Measurements from ENCODE around the gene MGAT4C. TPM values are rescaled to one million over a fixed set of nuclear protein-coding genes. Genes with fewer than 3 reads are reported as not detected.

MGAT4C gene
- total and polyA plus RNA-seq, 8 donors, result 0.20 to 2.7 (median 0.86) TPM

- Histone ChIP-seq H3K4me1 (no peaks in the 10 kb centered on the region), H3K36me3 (no peaks in the 10 kb centered on the region), H3K9me3 (peaks cover 0 to under 1% of the 10 kb centered on the region in 2 donors), H3K27ac (no peak overlapping the region), H3K4me3 (no peak overlapping the region), H3K27me3 (no peaks in the 10 kb centered on the region)
- no peak for TF ChIP-seq CTCF (IDR thresholded peaks at IDR 0.05)
- ATAC-seq, result no peak
- DNase-seq, result no peak
- intact Hi-C loops (cut with DNase I), result no loop called here
These were observed 241.2 kb downstream of the MGAT4C start for GRCh38 chr12:86015026-86015425.

GRCh38 chr12:86006727-86007126, 249.5 kb downstream of the MGAT4C start:
- DNase-seq (no peak), ATAC-seq (no peak)
- Histone ChIP-seq H3K4me3 (no peak overlapping the region), H3K27me3 (no peaks in the 10 kb centered on the region), H3K36me3 (no peaks in the 10 kb centered on the region), H3K27ac (no peak overlapping the region), H3K9me3 (no peaks in the 10 kb centered on the region), H3K4me1 (no peaks in the 10 kb centered on the region)
- no peak for TF ChIP-seq CTCF (IDR thresholded peaks at IDR 0.05)
- intact Hi-C loops (cut with DNase I), result no loop called here

- Histone ChIP-seq H3K36me3 (no peaks in the 10 kb centered on the region), H3K4me1 (no peaks in the 10 kb centered on the region), H3K27ac (no peak overlapping the region), H3K9me3 (peaks cover 0 to 42% of the 10 kb centered on the region in 2 donors), H3K27me3 (no peaks in the 10 kb centered on the region), H3K4me3 (no peak overlapping the region)
- intact Hi-C loops (cut with DNase I), result no loop called here
- DNase-seq, result no peak
- no peak for ATAC-seq
- TF ChIP-seq CTCF (IDR thresholded peaks at IDR 0.05), result no peak
These were observed 258.1 kb downstream of the MGAT4C start for GRCh38 chr12:85998074-85998473.

- Histone ChIP-seq H3K27me3 (no peaks in the 10 kb centered on the region), H3K9me3 (peaks cover 0 to 60% of the 10 kb centered on the region in 2 donors), H3K4me1 (no peaks in the 10 kb centered on the region), H3K36me3 (no peaks in the 10 kb centered on the region), H3K4me3 (no peak overlapping the region), H3K27ac (no peak overlapping the region)
- no peak for TF ChIP-seq CTCF (IDR thresholded peaks at IDR 0.05)
- ATAC-seq (no peak), DNase-seq (no peak)
- intact Hi-C loops (cut with DNase I), result no loop called here
These were observed 259.9 kb downstream of the MGAT4C start for GRCh38 chr12:85996280-85996679.

- Histone ChIP-seq H3K4me1 (no peaks in the 10 kb centered on the region), H3K27ac (no peak overlapping the region), H3K9me3 (peaks cover 0 to 65% of the 10 kb centered on the region in 2 donors), H3K27me3 (no peaks in the 10 kb centered on the region), H3K4me3 (no peak overlapping the region), H3K36me3 (no peaks in the 10 kb centered on the region)
- no peak for ATAC-seq
- no peak for TF ChIP-seq CTCF (IDR thresholded peaks at IDR 0.05)
- intact Hi-C loops (cut with DNase I), result no loop called here
- DNase-seq, result no peak
These were observed 262.4 kb downstream of the MGAT4C start for GRCh38 chr12:85993746-85994145.
